PFSK-1 (cell line): ENCODE measurements around the gene MPIG6B.

Experiments used
- FOXP2 ChIP-seq: optimal IDR thresholded peaks from 2 replicates; pipeline ENCODE3; 2011; ENCODE audit warnings: borderline replicate concordance, control low read depth, inconsistent platforms; ENCODE audit not compliant: insufficient read depth; ENCODE audit errors: extremely low read length, extremely low read depth
- POLR2AphosphoS5 ChIP-seq: IDR thresholded peaks from 2 replicates; pipeline ENCODE4 v1.6.1; 2012; ENCODE audit warnings: low read depth, mild to moderate bottlenecking, control low read depth, low read length, moderate library complexity
- SIN3A ChIP-seq: IDR thresholded peaks from 2 replicates; pipeline ENCODE4 v1.6.1; 2012; ENCODE audit warnings: mild to moderate bottlenecking, low read length, moderate library complexity, borderline replicate concordance; ENCODE audit not compliant: insufficient read depth
- TAF1 ChIP-seq: IDR thresholded peaks from 2 replicates; pipeline ENCODE4 v1.6.1; 2012; ENCODE audit warnings: low read length, control low read depth, borderline replicate concordance; ENCODE audit not compliant: insufficient read depth
- TF ChIP-seq, protein P1 (sequence below), 2 experiments: IDR thresholded peaks; 2 replicates each; pipeline versions ENCODE4 v1.6.1 to v1.8.0; 2011 to 2012; ENCODE audit warnings: low read depth in 2 of 2, low read length in 2 of 2, control low read depth in 1 of 2, inconsistent platforms in 1 of 2, mild to moderate bottlenecking in 1 of 2, moderate library complexity in 1 of 2; ENCODE audit not compliant: insufficient read depth in 1 of 2

DNA sequence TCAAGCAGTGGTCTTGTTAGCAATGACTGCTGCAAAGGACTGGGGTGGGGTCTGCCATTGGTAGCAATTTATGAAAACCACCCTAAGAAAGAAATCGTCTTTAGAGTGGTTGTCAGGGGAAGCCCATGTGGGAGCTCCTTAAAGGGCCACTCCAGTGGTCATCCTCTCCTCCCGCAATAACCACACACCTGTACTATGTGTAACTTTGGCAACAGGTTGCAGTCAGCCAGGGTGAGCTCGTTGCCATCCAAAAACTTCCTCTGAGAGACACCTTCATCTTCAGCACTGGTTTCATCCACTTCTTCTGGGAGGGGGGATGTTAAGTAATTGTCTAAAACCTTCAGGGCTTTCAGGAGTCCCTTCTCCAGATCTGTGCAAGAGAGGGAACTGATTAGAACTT, 8.9 kb downstream of the MPIG6B start:
- TF ChIP-seq TAF1 (no peak), POLR2AphosphoS5 (no peak), SIN3A (no peak), FOXP2 (no peak)
- TF ChIP-seq, protein P1, sequence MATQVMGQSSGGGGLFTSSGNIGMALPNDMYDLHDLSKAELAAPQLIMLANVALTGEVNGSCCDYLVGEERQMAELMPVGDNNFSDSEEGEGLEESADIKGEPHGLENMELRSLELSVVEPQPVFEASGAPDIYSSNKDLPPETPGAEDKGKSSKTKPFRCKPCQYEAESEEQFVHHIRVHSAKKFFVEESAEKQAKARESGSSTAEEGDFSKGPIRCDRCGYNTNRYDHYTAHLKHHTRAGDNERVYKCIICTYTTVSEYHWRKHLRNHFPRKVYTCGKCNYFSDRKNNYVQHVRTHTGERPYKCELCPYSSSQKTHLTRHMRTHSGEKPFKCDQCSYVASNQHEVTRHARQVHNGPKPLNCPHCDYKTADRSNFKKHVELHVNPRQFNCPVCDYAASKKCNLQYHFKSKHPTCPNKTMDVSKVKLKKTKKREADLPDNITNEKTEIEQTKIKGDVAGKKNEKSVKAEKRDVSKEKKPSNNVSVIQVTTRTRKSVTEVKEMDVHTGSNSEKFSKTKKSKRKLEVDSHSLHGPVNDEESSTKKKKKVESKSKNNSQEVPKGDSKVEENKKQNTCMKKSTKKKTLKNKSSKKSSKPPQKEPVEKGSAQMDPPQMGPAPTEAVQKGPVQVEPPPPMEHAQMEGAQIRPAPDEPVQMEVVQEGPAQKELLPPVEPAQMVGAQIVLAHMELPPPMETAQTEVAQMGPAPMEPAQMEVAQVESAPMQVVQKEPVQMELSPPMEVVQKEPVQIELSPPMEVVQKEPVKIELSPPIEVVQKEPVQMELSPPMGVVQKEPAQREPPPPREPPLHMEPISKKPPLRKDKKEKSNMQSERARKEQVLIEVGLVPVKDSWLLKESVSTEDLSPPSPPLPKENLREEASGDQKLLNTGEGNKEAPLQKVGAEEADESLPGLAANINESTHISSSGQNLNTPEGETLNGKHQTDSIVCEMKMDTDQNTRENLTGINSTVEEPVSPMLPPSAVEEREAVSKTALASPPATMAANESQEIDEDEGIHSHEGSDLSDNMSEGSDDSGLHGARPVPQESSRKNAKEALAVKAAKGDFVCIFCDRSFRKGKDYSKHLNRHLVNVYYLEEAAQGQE (IDR thresholded peaks at IDR 0.05; ENCODE audit: insufficient read depth in 1 of 2, low read depth in 2 of 2, low read length in 2 of 2): no peak
